HG03520 (cell line): ENCODE results near the gene ELOVL6.
"Not testable (repeated sequence)": the region's sequence is repeated elsewhere in the genome, so short reads cannot be mapped to it uniquely, and the experiment has no call there.

ENCODE experiments used
- ATAC-seq: cut with Tn5 transposase; IDR thresholded peaks from one replicate; pipeline ENCODE4 v1.9.1; 2021; ENCODE audit warnings: mild to moderate bottlenecking, moderate library complexity; ENCODE audit not compliant: unreplicated experiment

ELOVL6 gene

GRCh38 chr4:110198435-110199416, at the start of gene ELOVL6:
Gene ELOVL6, minus strand, starts transcription at chr4:110198615. Its CDS starts 280 bp downstream, at chr4:110198335.
- ATAC-seq: no peak

- no peak for ATAC-seq
These were observed 49.7 kb upstream of the ELOVL6 start for GRCh38 chr4:110248100-110248499.

GRCh38 chr4:110247591-110247990, 49.2 kb upstream of the ELOVL6 start:
- no peak for ATAC-seq

GRCh38 chr4:110245577-110245976, 47.2 kb upstream of the ELOVL6 start:
- ATAC-seq: no peak

- ATAC-seq: no peak
These were observed 37.9 kb upstream of the ELOVL6 start for GRCh38 chr4:110236324-110236723.

GRCh38 chr4:110233581-110233980, 35.2 kb upstream of the ELOVL6 start:
- not testable (repeated sequence) for ATAC-seq

- no peak for ATAC-seq
These were observed 33.5 kb upstream of the ELOVL6 start for GRCh38 chr4:110231869-110232268.

- ATAC-seq: no peak
These were observed 30.9 kb upstream of the ELOVL6 start for GRCh38 chr4:110229266-110229665.

GRCh38 chr4:110224812-110225211, 26.4 kb upstream of the ELOVL6 start:
- no peak for ATAC-seq

- ATAC-seq: no peak
These were observed 25.7 kb upstream of the ELOVL6 start for GRCh38 chr4:110224142-110224541.

GRCh38 chr4:110218935-110219334, 20.5 kb upstream of the ELOVL6 start:
- ATAC-seq: not testable (repeated sequence)

- ATAC-seq: not testable (repeated sequence)
These were observed 18.8 kb upstream of the ELOVL6 start for GRCh38 chr4:110217181-110217580.

- ATAC-seq: no peak
These were observed 17.7 kb upstream of the ELOVL6 start for GRCh38 chr4:110216129-110216528.

GRCh38 chr4:110211770-110212061, 13.3 kb upstream of the ELOVL6 start:
- ATAC-seq: no peak

- peak; percentile 95 for ATAC-seq
These were observed 12.8 kb upstream of the ELOVL6 start for GRCh38 chr4:110211007-110211769.

- ATAC-seq: no peak
These were observed 10.0 kb upstream of the ELOVL6 start for GRCh38 chr4:110208419-110208818.

- ATAC-seq: no peak
These were observed 8.8 kb upstream of the ELOVL6 start for GRCh38 chr4:110207233-110207632.

- ATAC-seq: no peak
These were observed 3.6 kb upstream of the ELOVL6 start for GRCh38 chr4:110202024-110202423.

GRCh38 chr4:110201502-110201901, 3.1 kb upstream of the ELOVL6 start:
- no peak for ATAC-seq

GRCh38 chr4:110200689-110201088, 2.3 kb upstream of the ELOVL6 start:
- ATAC-seq: no peak

- ATAC-seq: no peak
These were observed 373 bp downstream of the ELOVL6 start for GRCh38 chr4:110198049-110198434.

GRCh38 chr4:110197529-110198042, 829 bp downstream of the ELOVL6 start:
- ATAC-seq: no peak
